HG02852 (cell line): ENCODE measurements around the gene FLNB.

Experiments used
- ATAC-seq: cut with Tn5 transposase; IDR thresholded peaks from one replicate; pipeline ENCODE4 v1.9.1; 2021; ENCODE audit warnings: mild to moderate bottlenecking, moderate library complexity; ENCODE audit not compliant: unreplicated experiment

FLNB gene

GRCh38 chr3:58176827-58177489 is 168.7 kb downstream of the FLNB start:
- no peak for ATAC-seq

- peak; percentile 81 for ATAC-seq
Measured at GRCh38 chr3:58177747-58178527, 169.7 kb downstream of the FLNB start.

- no peak for ATAC-seq
Measured at GRCh38 chr3:58178528-58179234, 170.5 kb downstream of the FLNB start.

- no peak for ATAC-seq
Measured at GRCh38 chr3:58179235-58180098, 171.2 kb downstream of the FLNB start.

- no peak for ATAC-seq
Measured at GRCh38 chr3:58180099-58180880, 172.1 kb downstream of the FLNB start.

GRCh38 chr3:58180940-58181587 is 172.8 kb downstream of the FLNB start:
- ATAC-seq, result no peak

DNA sequence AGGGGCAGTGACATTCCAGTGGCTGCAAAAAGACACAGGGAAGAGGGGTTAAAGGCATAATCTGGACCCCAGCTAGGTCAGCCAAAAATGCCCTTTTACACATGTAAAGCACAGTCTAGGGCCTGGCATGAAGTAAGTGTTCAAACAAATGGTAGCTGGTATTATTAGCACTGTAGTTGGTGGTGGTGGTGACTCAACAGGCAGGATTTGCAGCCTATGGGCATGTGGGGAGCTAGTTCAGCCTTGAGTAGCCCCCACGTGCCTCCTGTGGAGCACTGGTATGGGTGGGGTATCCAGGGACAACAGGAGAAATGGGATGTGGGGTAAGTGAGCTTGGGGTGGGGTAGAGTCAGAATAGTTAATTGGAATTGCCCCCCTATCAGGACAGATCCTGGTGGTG is 175.0 kb downstream of the FLNB start:
- ATAC-seq, result no peak

- ATAC-seq, result no peak
Measured at GRCh38 chr3:58183891-58184290, 175.7 kb downstream of the FLNB start.

DNA sequence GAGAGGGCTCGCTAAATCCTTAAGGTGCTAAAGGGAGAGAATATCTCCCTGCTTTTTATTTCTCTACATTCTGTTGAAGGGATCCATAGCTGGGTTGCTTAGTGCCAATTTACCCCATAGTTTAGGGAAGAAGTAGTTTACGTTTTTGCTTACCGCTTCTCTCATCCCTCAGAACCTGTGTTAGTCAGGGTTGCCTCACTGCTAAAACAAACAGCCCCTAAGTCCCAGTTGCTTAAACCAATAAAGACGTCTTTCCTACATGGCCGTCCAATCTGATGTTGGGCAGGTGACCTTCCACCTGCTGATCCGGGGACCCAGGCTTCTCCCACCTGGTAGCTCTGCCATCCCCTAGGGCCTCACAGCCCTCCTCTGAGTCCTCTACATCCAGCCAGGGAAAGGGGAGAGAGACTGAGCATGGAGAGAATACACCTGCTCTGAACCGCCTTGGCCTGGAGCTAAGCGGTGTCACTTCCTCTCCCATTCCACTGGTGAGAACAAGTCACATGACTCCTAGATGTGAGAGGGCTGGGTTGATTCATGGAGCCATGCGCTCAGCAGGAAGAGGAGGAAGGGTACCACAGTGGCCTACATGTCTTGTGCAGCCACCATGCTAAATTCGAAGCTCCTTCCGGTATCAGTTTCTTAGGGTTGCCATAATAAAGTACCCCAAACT is 176.2 kb downstream of the FLNB start:
- no peak for ATAC-seq

DNA sequence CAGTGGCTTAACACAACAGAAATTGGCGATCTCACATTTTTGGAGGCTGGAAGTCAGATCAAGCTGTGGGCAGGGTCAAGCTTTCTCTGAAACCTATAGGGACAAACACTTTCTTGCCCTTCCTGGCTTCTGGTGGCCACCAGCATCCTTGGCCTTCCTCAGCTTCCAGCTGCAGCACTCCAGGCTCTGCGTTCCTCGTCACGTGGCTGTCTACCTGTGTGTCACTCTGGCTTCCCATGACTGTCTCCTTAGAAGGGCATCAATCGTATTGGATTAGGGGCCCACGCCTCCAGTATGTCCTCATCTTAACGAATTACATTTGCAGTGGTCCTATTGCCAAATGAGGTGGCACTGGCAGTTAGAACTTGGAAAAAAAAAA is 176.7 kb downstream of the FLNB start:
- ATAC-seq, result no peak

DNA sequence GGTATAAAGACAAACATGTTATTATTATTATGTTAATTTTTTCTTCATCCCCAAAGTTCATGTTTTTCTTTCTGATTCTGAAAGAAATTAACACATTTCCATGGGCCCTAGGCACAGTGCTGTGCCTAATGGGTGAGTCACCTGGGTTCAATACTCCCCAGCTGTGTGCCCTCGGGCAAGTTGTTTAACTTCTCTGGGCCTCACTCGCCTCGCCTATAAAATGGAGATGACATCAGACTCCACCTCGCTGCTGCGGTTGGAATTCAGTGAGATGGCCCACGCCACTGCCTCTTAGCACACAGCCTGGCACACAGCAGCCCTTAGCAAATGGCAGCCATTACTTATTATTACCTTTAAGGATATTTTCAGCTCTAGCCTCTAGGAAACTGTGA is 179.9 kb downstream of the FLNB start:
- ATAC-seq, result no peak

DNA sequence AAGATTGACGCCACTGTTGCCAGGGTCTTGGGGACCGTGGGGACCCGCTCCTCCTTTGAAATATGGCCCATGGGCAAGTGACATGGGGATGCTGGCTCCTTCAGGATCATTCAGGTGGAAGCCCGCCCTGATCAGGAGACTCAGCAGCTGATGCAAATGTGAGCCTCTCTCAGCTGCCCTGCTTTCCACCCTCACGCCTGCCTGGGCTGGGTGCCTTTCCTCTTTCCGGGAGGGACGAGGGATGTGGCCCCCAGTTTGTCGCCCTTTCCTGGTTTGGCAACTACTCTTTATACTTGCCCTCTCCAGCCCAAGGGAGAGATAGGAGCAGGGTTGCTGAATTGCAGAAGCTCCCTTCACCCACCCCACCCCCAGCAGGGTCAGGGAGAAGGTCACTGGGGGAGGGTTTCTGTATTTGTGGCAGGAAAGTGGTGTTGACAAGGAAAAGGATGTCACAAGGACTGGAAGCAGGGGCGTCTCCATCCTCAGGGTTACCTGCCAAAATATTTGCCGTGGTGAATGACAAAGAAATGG is 180.8 kb downstream of the FLNB start:
- no peak for ATAC-seq

DNA sequence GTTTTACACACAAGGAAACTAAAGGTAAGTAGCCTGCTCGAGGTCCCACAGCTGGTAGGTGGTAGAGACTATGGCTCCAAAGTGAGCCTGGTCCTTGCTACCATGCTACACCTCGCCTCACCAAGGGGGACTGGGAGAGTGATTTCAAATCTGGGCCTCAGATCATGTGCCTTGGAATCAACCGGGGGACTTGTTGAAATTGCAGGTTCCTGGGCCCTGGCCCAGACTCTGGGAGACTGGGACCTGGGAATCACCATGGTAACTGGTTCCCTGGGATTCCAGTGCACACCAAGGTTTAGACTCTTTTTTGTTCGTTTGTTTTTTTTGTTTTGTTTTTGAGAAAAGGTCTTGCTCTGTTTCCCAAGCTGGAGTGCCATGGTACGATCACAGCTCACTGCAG is 181.5 kb downstream of the FLNB start:
- ATAC-seq, result no peak

GRCh38 chr3:58190291-58190690 is 182.1 kb downstream of the FLNB start:
- no peak for ATAC-seq

GRCh38 chr3:58190882-58191281 is 182.7 kb downstream of the FLNB start:
- no peak for ATAC-seq

DNA sequence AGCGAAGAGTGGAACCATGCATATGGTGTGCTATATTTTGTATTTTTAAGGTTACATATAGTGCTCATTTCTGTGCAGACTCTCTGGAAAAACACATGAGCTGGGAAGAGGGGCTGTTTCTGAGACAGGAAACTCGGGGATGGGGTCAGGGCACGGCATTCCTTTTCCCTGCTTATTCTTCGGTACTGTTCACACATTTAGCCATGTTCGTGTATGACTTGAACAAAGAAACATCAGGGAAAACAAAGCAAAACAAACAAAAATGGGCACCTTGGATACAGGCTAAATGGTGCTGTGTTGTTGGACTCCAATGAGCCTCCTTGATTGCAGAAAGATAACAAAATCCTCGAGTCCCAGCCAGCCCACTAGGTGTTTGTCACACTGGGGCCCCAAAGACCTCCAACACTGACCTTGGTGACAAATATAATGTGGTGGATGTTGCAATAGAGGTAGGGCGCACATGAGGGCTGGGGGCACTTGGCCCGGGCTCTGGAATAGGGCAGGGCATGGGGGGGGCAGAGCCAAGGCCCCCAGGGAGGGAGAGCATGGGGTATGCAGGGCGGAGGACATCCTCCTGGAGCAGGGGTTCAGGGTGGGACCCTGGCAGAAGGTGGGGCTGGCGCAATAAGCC is 183.3 kb downstream of the FLNB start:
- ATAC-seq, result no peak

- ATAC-seq, result no peak
Measured at GRCh38 chr3:58192069-58192468, 183.8 kb downstream of the FLNB start.

- no peak for ATAC-seq
Measured at GRCh38 chr3:58193682-58194407, 185.6 kb downstream of the FLNB start.
